IMR-90 (cell line): Measurements from ENCODE around the gene ALX4. TPM values are rescaled to one million over a fixed set of nuclear protein-coding genes. Genes with fewer than 3 reads are reported as not detected.

Experiments used
- ATAC-seq: fragments of 200-7000 bp; cut with Tn5 transposase; 2 replicates; pipeline ENCODE4 v1.9.1; 2020; ENCODE audit warnings: low read depth, mild to moderate bottlenecking, moderate library complexity
- BruUV-seq: library from RNA; stranded (reverse); fragments of 400-500 nt; replicated peaks from 2 replicates; lab custom pipeline; 2021; lab: Mats Ljungman, UMichigan
- CTCF ChIA-PET: fragments of 300-600 bp; formaldehyde crosslinking; extraction: SDS; loops from one replicate; lab custom pipeline; 2021; ENCODE audit warnings: antibody characterized with exemption; lab: Yijun Ruan, JAX
- POLR2A ChIA-PET: fragments of 300-600 bp; sonication (Branson Sonifier 250); formaldehyde crosslinking; loops from one replicate; lab custom pipeline; 2022; ENCODE audit warnings: antibody characterized with exemption; ENCODE audit not compliant: unreplicated experiment; lab: Charles Lee
- DNase-seq: peaks from one replicate; pipeline ENCODE4 v3.0.0; 2013
- H2AFZ ChIP-seq: replicated peaks from 2 replicates; pipeline ENCODE3; 2013; ENCODE audit warnings: low read length, mild to moderate bottlenecking; ENCODE audit not compliant: poor library complexity
- H2AK5ac ChIP-seq: 2 replicates; pipeline ENCODE4 v1.6.1; 2013; ENCODE audit warnings: low read depth, low read length, inconsistent platforms
- H2AK9ac ChIP-seq: replicated peaks from 2 replicates; pipeline ENCODE3; 2013; ENCODE audit warnings: mild to moderate bottlenecking, low read depth, low read length, moderate library complexity; ENCODE audit not compliant: poor library complexity
- H2BK120ac ChIP-seq: 2 replicates; pipeline ENCODE4 v1.6.1; 2013; ENCODE audit warnings: low read depth, low read length, inconsistent platforms
- H2BK15ac ChIP-seq: 3 replicates; pipeline ENCODE4 v1.6.1; 2013; ENCODE audit warnings: low read depth, low read length, inconsistent platforms
- H2BK20ac ChIP-seq: 2 replicates; pipeline ENCODE4 v1.6.1; 2013; ENCODE audit warnings: low read depth, mild to moderate bottlenecking, inconsistent platforms, low read length, moderate library complexity
- H2BK5ac ChIP-seq: 2 replicates; pipeline ENCODE4 v1.6.1; 2013; ENCODE audit warnings: mild to moderate bottlenecking, low read depth, low read length, inconsistent platforms; ENCODE audit not compliant: poor library complexity, severe bottlenecking
- H3K14ac ChIP-seq: replicated peaks from 2 replicates; pipeline ENCODE4 v1.6.1; 2013; ENCODE audit warnings: low read depth, low read length, inconsistent platforms
- H3K18ac ChIP-seq: 2 replicates; pipeline ENCODE4 v1.6.1; 2013; ENCODE audit warnings: low read depth, low read length, control low read depth
- H3K23ac ChIP-seq: 2 replicates; pipeline ENCODE4 v1.6.1; 2013; ENCODE audit warnings: low read depth, low read length, inconsistent platforms
- H3K27ac ChIP-seq: 2 replicates; pipeline ENCODE4 v1.5.1; 2013; ENCODE audit warnings: mild to moderate bottlenecking, control low read depth, low read length; ENCODE audit not compliant: insufficient read depth
- H3K27me3 ChIP-seq: 2 replicates; pipeline ENCODE4 v1.6.1; 2013; ENCODE audit warnings: low read length; ENCODE audit not compliant: control insufficient read depth, insufficient read depth
- H3K36me3 ChIP-seq: 2 replicates; pipeline ENCODE4 v1.6.1; 2013; ENCODE audit warnings: low read length, mixed read lengths; ENCODE audit not compliant: control insufficient read depth, insufficient read depth
- H3K4ac ChIP-seq: 2 replicates; pipeline ENCODE4 v1.6.1; 2013; ENCODE audit warnings: low read depth, low read length, inconsistent platforms
- H3K4me1 ChIP-seq: 2 replicates; pipeline ENCODE4 v1.6.1; 2013; ENCODE audit warnings: low read length, mixed read lengths; ENCODE audit not compliant: control insufficient read depth, insufficient read depth
- H3K4me2 ChIP-seq: 2 replicates; pipeline ENCODE4 v1.6.1; 2013; ENCODE audit warnings: low read depth, mild to moderate bottlenecking, control low read depth, low read length, moderate library complexity
- H3K4me3 ChIP-seq: 2 replicates; pipeline ENCODE4 v1.5.1; 2013; ENCODE audit warnings: low read depth, mild to moderate bottlenecking, control low read depth, low read length, moderate library complexity; ENCODE audit not compliant: insufficient read depth
- H3K56ac ChIP-seq: 2 replicates; pipeline ENCODE4 v1.6.1; 2013; ENCODE audit warnings: low read length, inconsistent platforms; ENCODE audit not compliant: insufficient read depth; ENCODE audit errors: extremely low read depth
- H3K79me1 ChIP-seq, 2 experiments: 2 replicates each; pipeline ENCODE4 v1.6.1; 2013; ENCODE audit warnings: low read length in 2 of 2, inconsistent platforms in 1 of 2, low read depth in 1 of 2
- H3K9ac ChIP-seq: 2 replicates; pipeline ENCODE4 v1.6.1; 2013; ENCODE audit warnings: low read depth, low read length, control low read depth
- H3K9me1 ChIP-seq: 2 replicates; pipeline ENCODE4 v1.6.1; 2013; ENCODE audit warnings: low read length, inconsistent platforms; ENCODE audit not compliant: insufficient read depth
- H3K9me3 ChIP-seq: 2 replicates; pipeline ENCODE4 v1.6.1; 2013; ENCODE audit warnings: low read length; ENCODE audit not compliant: control insufficient read depth, insufficient read depth
- H4K20me1 ChIP-seq: 2 replicates; pipeline ENCODE4 v1.6.1; 2013; ENCODE audit warnings: low read length, inconsistent platforms; ENCODE audit not compliant: insufficient read depth
- H4K5ac ChIP-seq: 2 replicates; pipeline ENCODE4 v1.6.1; 2013; ENCODE audit warnings: mild to moderate bottlenecking, low read depth, low read length, control low read depth
- H4K8ac ChIP-seq, 2 experiments: 2 replicates each; pipeline ENCODE4 v1.6.1; 2013; ENCODE audit warnings: low read depth in 2 of 2, low read length in 2 of 2, control low read depth in 1 of 2, inconsistent platforms in 1 of 2
- H4K91ac ChIP-seq: 2 replicates; pipeline ENCODE4 v1.6.1; 2013; ENCODE audit warnings: low read depth, low read length, inconsistent platforms; ENCODE audit not compliant: insufficient read depth
- BHLHE40 ChIP-seq: fragments of 150-350 bp; IDR thresholded peaks from 2 replicates; pipeline ENCODE4 v1.6.1; 2016; ENCODE audit warnings: mild to moderate bottlenecking, low read depth, low read length
- CEBPB ChIP-seq: IDR thresholded peaks from 2 replicates; pipeline ENCODE4 v1.6.1; 2012; ENCODE audit warnings: low read depth, low read length, improper control_type of control experiment
- CHD1 ChIP-seq: IDR thresholded peaks from 2 replicates; pipeline ENCODE4 v1.6.1; 2012; ENCODE audit warnings: low read depth, low read length, improper control_type of control experiment
- CTCF ChIP-seq: conservative IDR thresholded peaks from 2 replicates; pipeline ENCODE4 v1.5.1; 2012; ENCODE audit warnings: mild to moderate bottlenecking, low read depth, low read length, improper control_type of control experiment
- ELK1 ChIP-seq: fragments of 150-350 bp; IDR thresholded peaks from 2 replicates; pipeline ENCODE4 v1.6.1; 2016; ENCODE audit warnings: low read depth, mild to moderate bottlenecking, low read length, moderate library complexity, borderline replicate concordance
- FOS ChIP-seq: fragments of 150-350 bp; IDR thresholded peaks from 2 replicates; pipeline ENCODE4 v1.6.1; 2016; ENCODE audit warnings: low read depth, low read length
- MAFK ChIP-seq: IDR thresholded peaks from 2 replicates; pipeline ENCODE4 v1.6.1; 2012; ENCODE audit warnings: low read depth, low read length, improper control_type of control experiment
- MAZ ChIP-seq: IDR thresholded peaks from 2 replicates; pipeline ENCODE4 v1.6.1; 2012; ENCODE audit warnings: low read depth, mild to moderate bottlenecking, low read length, improper control_type of control experiment, moderate library complexity, borderline replicate concordance
- MXI1 ChIP-seq: IDR thresholded peaks from 2 replicates; pipeline ENCODE4 v1.6.1; 2012; ENCODE audit warnings: low read depth, mild to moderate bottlenecking, low read length, moderate library complexity, borderline replicate concordance
- NFE2L2 ChIP-seq: fragments of 150-350 bp; IDR thresholded peaks from 2 replicates; pipeline ENCODE4 v1.6.1; 2016; ENCODE audit warnings: low read depth, mild to moderate bottlenecking, low read length
- POLR2A ChIP-seq: IDR thresholded peaks from 2 replicates; pipeline ENCODE4 v1.6.1; 2012; ENCODE audit warnings: mild to moderate bottlenecking, low read depth, low read length
- RAD21 ChIP-seq: IDR thresholded peaks from 2 replicates; pipeline ENCODE4 v1.6.1; 2012; ENCODE audit warnings: low read length, improper control_type of control experiment
- RCOR1 ChIP-seq: IDR thresholded peaks from 2 replicates; pipeline ENCODE4 v1.6.1; 2012; ENCODE audit warnings: mild to moderate bottlenecking, low read length, improper control_type of control experiment; ENCODE audit not compliant: insufficient replicate concordance
- RFX5 ChIP-seq: IDR thresholded peaks from 2 replicates; pipeline ENCODE4 v1.8.0; 2012; ENCODE audit warnings: low read depth, mild to moderate bottlenecking, low read length, moderate library complexity
- SMC3 ChIP-seq: fragments of 150-350 bp; IDR thresholded peaks from 2 replicates; pipeline ENCODE4 v1.6.1; 2016; ENCODE audit warnings: low read depth, mild to moderate bottlenecking, antibody characterized with exemption, low read length, moderate library complexity
- USF2 ChIP-seq: fragments of 150-350 bp; IDR thresholded peaks from 2 replicates; pipeline ENCODE4 v1.6.1; 2017; ENCODE audit warnings: mild to moderate bottlenecking, antibody characterized with exemption, low read length, low read depth
- WGBS, 2 experiments: methylation state at CpG; one replicate each; pipeline versions ENCODE4 v1.1.5 to v1.1.7; 2013; ENCODE audit warnings: missing lambda C conversion rate in 2 of 2; ENCODE audit not compliant: insufficient read length in 1 of 2; ENCODE audit errors: extremely low coverage in 2 of 2; 5-methylcytosine and 5-hydroxymethylcytosine counted together
- dilution Hi-C: fragments of 300-500 bp; cut with HindIII; formaldehyde crosslinking; loops from one replicate; pipeline ENCODE4 v1.14.3; 2018; ENCODE audit warnings: low sequenced_read_pairs; ENCODE audit not compliant: unreplicated experiment
- in situ Hi-C: fragments of 300-500 bp; cut with MboI; formaldehyde crosslinking; loops from 3 replicates; pipeline ENCODE4 v1.14.3; 2019; ENCODE audit warnings: low sequenced_read_pairs, inconsistent platforms, mixed read lengths
- intact Hi-C: fragments of 100-400 bp; cut with micrococcal nuclease; formaldehyde crosslinking; loops from 2 replicates; pipeline ENCODE4 v1.10.0; 2022
- polyA plus RNA-seq, 3 experiments: library from polyadenylated mRNA; depleted of rRNA; stranded (reverse); fragments of >200 nt; gene quantifications; 2 replicates each; pipeline ENCODE4 v1.2.3, GENCODE V29; 2012; ENCODE audit warnings: low replicate concordance in 1 of 3
- total RNA-seq: library from RNA; depleted of rRNA; stranded (reverse); fragments of >200 nt; gene quantifications from 2 replicates; pipeline ENCODE4 v1.2.3, GENCODE V29; 2012

Gene ALX4
- total and polyA plus RNA-seq, 2 of the 4 experiments (the other 2 are of a cell fraction), result not detected

GRCh38 chr11:44351898-44352498 lies 42.1 kb upstream of the ALX4 start:
- Histone ChIP-seq H3K4me1 (no peaks in the 10 kb centered on the region), H2BK15ac (no peak overlapping the region), H3K9me1 (no peaks in the 10 kb centered on the region), H3K56ac (no peak overlapping the region), H3K23ac (no peak overlapping the region), H2AK9ac (no peak overlapping the region), H3K4ac (no peak overlapping the region), H3K18ac (no peak overlapping the region), H3K36me3 (no peaks in the 10 kb centered on the region), H3K4me3 (no peak overlapping the region), H4K91ac (no peak overlapping the region), H3K9me3 (no peaks in the 10 kb centered on the region), H4K8ac (no peak overlapping the region), H2BK20ac (no peak overlapping the region), H2BK120ac (no peak overlapping the region), H4K5ac (no peak overlapping the region), H2AK5ac (no peak overlapping the region), H3K79me1 (no peaks in the 10 kb centered on the region), H3K27me3 (peaks cover 29% of the 10 kb centered on the region), H4K20me1 (no peaks in the 10 kb centered on the region), H3K9ac (no peak overlapping the region), H3K4me2 (no peak overlapping the region), H3K27ac (no peak overlapping the region), H2AFZ (no peak overlapping the region), H2BK5ac (no peak overlapping the region), H3K14ac (no peak overlapping the region)
- TF ChIP-seq RCOR1 (no peak), CEBPB (no peak), FOS (no peak), CTCF (no peak), MAZ (no peak), SMC3 (no peak), USF2 (no peak), MXI1 (no peak), RAD21 (no peak), RFX5 (no peak), BHLHE40 (no peak), NFE2L2 (no peak), CHD1 (no peak), MAFK (no peak), ELK1 (no peak), POLR2A (no peak)
- ChIA-PET CTCF (interaction anchor here (1.0 kb wide), 1 partner anchor 14 kb away, joined by 3 read pairs; no protein-coding TSS in a partner anchor), POLR2A (no interaction called here)
- ATAC-seq (no peak), DNase-seq (no peak)
- no CpG with 5 or more reads among the region's 7 CpGs for WGBS, 2 experiments
- BruUV-seq, result no TSS peak
- intact Hi-C loops, result no loop called here
- dilution Hi-C loops, result no loop called here
- in situ Hi-C loops, result no loop called here
